ENCODE measurements around the gene RABEPK.

DNA sequence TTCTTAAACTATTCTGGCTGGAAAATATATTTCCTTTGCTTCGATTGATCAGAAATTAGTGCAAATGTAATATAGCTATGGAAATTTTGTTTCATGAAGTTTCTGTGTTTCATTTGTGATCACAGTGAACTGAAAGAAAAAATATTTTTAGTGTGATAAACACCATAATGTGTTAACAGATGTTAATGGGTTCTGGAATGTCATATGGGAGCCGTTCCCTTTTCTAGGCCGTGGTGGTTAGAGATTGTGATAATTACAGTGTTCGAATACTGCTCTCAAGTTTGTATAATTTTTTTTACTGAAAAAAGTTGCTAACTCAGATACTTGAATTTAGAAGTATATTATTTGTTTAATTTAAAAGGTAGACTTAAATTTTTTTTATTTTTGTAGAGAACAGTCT lies 80.6 kb downstream of the RABEPK start:
- TF ChIP-seq CTCF (conservative IDR thresholded peaks at IDR 0.05; ENCODE audit: low read depth, low read length) (no peak), EZH2 (IDR thresholded peaks at IDR 0.05; ENCODE audit: borderline replicate concordance, low read depth, low read length, poor library complexity, severe bottlenecking) (no peak)

All from A673 (cell line).